Lung (tissue), 12 donors: ENCODE data around the gene THRAP3. TPM values are rescaled to one million over a fixed set of nuclear protein-coding genes. Genes with fewer than 3 reads are reported as not detected.

Experiments
- ATAC-seq: fragments of 200-7000 bp; cut with Tn5 transposase; one replicate; pipeline ENCODE4 v1.9.1; 2020; ENCODE audit warnings: moderate number of reproducible peaks; ENCODE audit not compliant: insufficient read depth, low FRiP score
- DNase-seq, 3 donors: peaks; one replicate each; pipeline ENCODE4 v3.0.0-alpha.2; 2013 to 2017
- H3K27ac ChIP-seq, 2 donors: one replicate each; pipeline ENCODE4 v1.5.1; 2013; ENCODE audit warnings: mild to moderate bottlenecking in 2 of 2, moderate library complexity in 2 of 2, control low read depth in 1 of 2, inconsistent platforms in 1 of 2, low read depth in 1 of 2, low read length in 1 of 2
- H3K27me3 ChIP-seq, 3 donors: one replicate each; pipeline ENCODE4 v1.5.1; 2013; ENCODE audit warnings: low read length in 2 of 3; ENCODE audit not compliant: control insufficient read depth in 3 of 3, insufficient read depth in 3 of 3
- H3K36me3 ChIP-seq, 4 donors: one replicate each; pipeline ENCODE4 v1.5.1; 2013; ENCODE audit warnings: low read length in 4 of 4, mild to moderate bottlenecking in 1 of 4, moderate library complexity in 1 of 4; ENCODE audit not compliant: control insufficient read depth in 4 of 4, insufficient read depth in 4 of 4
- H3K4me1 ChIP-seq, 5 donors: one replicate each; pipeline ENCODE4 v1.5.1; 2013; ENCODE audit warnings: low read length in 5 of 5, mild to moderate bottlenecking in 2 of 5, moderate library complexity in 1 of 5; ENCODE audit not compliant: control insufficient read depth in 5 of 5, insufficient read depth in 5 of 5
- H3K4me3 ChIP-seq: one replicate; pipeline ENCODE4 v1.5.1; 2013; ENCODE audit warnings: mild to moderate bottlenecking, control low read depth, moderate library complexity
- H3K9ac ChIP-seq, 2 donors: one replicate each; pipeline ENCODE4 v1.5.1; 2013; ENCODE audit warnings: low read length in 2 of 2, control low read depth in 1 of 2; ENCODE audit not compliant: insufficient read depth in 1 of 2
- H3K9me3 ChIP-seq, 4 donors: one replicate each; pipeline ENCODE4 v1.5.1; 2013; ENCODE audit warnings: low read length in 3 of 4, mild to moderate bottlenecking in 1 of 4, moderate library complexity in 1 of 4; ENCODE audit not compliant: control insufficient read depth in 4 of 4, insufficient read depth in 3 of 4
- WGBS, 2 donors: extraction: QIAGEN DNeasy Blood & Tissue Kit; methylation state at CpG; one replicate each; pipeline ENCODE4 v1.1.7; 2013; 5-methylcytosine and 5-hydroxymethylcytosine counted together
- polyA plus RNA-seq, 2 donors: library from polyadenylated mRNA; stranded (reverse); fragments of 200-250 nt; gene quantifications; one replicate each; pipeline ENCODE4 v1.2.1, GENCODE V29; 2013
- total RNA-seq, 2 donors: library from RNA; depleted of rRNA in 1 of 2; stranded (reverse); fragments of >200 nt in 1 of 2; gene quantifications; one replicate each; pipeline ENCODE4 v1.2.1, GENCODE V29; 2014 to 2021
- TF ChIP-seq, protein P1 (sequence below): IDR thresholded peaks from 2 replicates; pipeline ENCODE4 v1.5.1; 2012; ENCODE audit warnings: mild to moderate bottlenecking; ENCODE audit errors: control extremely low read depth, extremely low read depth
- donor health status: control.
- donor health status: control.
- donor health status: Bipolar disorder and iron deficiency.
- donor health status: healthy.
- donor health status: DM: yes; HTN: yes; CAD: no.

The THRAP3 gene
- total and polyA plus RNA-seq, 4 donors, result 25.1 to 92.9 (median 67.3) TPM

DNA sequence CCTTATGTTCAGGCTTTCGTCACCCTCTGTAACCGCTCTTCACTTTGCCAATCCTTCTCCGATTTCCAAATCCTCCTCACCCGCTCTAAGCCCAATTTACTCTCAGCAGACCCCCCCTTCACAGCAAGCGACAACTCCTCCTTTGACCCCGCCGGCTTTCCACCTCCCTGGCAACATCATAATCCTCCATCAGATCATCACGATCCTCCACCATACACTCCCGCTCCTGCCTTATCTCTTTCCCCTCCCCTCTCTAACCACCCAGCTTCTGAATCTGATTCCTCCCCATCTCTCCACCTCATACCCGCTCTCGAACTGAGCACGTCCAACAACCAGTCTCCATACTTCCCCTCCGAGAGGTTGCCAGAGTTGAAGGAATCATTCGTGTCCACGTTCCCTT lies 106.7 kb downstream of the THRAP3 start:
- Histone ChIP-seq H3K27me3 (no peaks in the 10 kb centered on the region), H3K9ac (no peak overlapping the region), H3K36me3 (no peaks in the 10 kb centered on the region), H3K27ac (no peak overlapping the region), H3K4me3 (no peak overlapping the region), H3K9me3 (no peaks in the 10 kb centered on the region), H3K4me1 (peaks cover 0 to 8% (median 5%) of the 10 kb centered on the region in 5 donors)
- TF ChIP-seq, protein P1, sequence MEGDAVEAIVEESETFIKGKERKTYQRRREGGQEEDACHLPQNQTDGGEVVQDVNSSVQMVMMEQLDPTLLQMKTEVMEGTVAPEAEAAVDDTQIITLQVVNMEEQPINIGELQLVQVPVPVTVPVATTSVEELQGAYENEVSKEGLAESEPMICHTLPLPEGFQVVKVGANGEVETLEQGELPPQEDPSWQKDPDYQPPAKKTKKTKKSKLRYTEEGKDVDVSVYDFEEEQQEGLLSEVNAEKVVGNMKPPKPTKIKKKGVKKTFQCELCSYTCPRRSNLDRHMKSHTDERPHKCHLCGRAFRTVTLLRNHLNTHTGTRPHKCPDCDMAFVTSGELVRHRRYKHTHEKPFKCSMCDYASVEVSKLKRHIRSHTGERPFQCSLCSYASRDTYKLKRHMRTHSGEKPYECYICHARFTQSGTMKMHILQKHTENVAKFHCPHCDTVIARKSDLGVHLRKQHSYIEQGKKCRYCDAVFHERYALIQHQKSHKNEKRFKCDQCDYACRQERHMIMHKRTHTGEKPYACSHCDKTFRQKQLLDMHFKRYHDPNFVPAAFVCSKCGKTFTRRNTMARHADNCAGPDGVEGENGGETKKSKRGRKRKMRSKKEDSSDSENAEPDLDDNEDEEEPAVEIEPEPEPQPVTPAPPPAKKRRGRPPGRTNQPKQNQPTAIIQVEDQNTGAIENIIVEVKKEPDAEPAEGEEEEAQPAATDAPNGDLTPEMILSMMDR, result no peak
- ATAC-seq, result no peak
- no peak for DNase-seq
- WGBS, 2 donors, result 88 to 91% methylated on average over 15 of the region's 15 CpGs

- no peaks in the 10 kb centered on the region for H3K9me3 ChIP-seq
- peaks cover 0 to 8% (median 0%) of the 10 kb centered on the region in 5 donors for H3K4me1 ChIP-seq
- ATAC-seq, result no peak
- no peak overlapping the region for H3K9ac ChIP-seq
- TF ChIP-seq, protein P1, result no peak
- no peak for DNase-seq
- no peak overlapping the region for H3K4me3 ChIP-seq
- H3K27ac ChIP-seq, result peak overlapping the region in 1 of 2 donors; percentile 8
- peaks cover 0 to 22% (median 0%) of the 10 kb centered on the region in 4 donors for H3K36me3 ChIP-seq
- WGBS, 2 donors, result 75 to 85% methylated on average over 6 of the region's 6 CpGs
- H3K27me3 ChIP-seq, result no peaks in the 10 kb centered on the region
These were observed 113.6 kb downstream of the THRAP3 start for GRCh38 chr1:36337830-36338229.

- no peak overlapping the region for H3K9ac ChIP-seq
- TF ChIP-seq, protein P1, result no peak
- 55 to 59% methylated on average over 7 of the region's 7 CpGs for WGBS, 2 donors
- H3K27me3 ChIP-seq, result no peaks in the 10 kb centered on the region
- H3K4me3 ChIP-seq, result no peak overlapping the region
- H3K9me3 ChIP-seq, result no peaks in the 10 kb centered on the region
- H3K36me3 ChIP-seq, result peaks cover 0 to 35% (median 2%) of the 10 kb centered on the region in 4 donors
- ATAC-seq (no peak), DNase-seq (no peak)
- peaks cover 0 to 8% (median 0%) of the 10 kb centered on the region in 5 donors for H3K4me1 ChIP-seq
- H3K27ac ChIP-seq, result no peak overlapping the region
These were observed 115.0 kb downstream of the THRAP3 start for GRCh38 chr1:36339215-36339614.

DNA sequence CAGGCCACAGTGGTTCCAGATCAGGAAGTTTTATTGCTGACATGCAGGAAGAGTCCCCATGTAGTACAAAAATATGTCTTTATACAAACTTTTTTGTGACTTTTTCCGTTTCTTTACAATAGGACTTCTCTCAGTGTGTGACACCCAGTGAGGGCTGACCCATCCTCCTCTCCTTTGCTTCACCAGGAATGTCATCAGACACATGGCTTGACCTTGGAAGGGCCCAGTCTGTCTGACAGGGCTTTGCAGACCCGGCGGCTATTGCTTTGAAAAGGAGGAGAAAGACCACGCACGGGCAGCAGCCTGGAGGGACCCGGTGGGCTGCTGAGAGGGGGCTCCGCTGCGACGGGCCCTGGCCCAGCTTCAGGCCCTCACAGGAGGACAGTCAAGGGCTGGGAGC lies 115.4 kb downstream of the THRAP3 start:
- 84 to 89% methylated on average over 9 of the region's 9 CpGs for WGBS, 2 donors
- Histone ChIP-seq H3K27me3 (no peaks in the 10 kb centered on the region), H3K9me3 (no peaks in the 10 kb centered on the region), H3K9ac (no peak overlapping the region), H3K4me3 (no peak overlapping the region), H3K27ac (no peak overlapping the region), H3K4me1 (peaks cover 0 to 8% (median 0%) of the 10 kb centered on the region in 5 donors), H3K36me3 (peaks cover 0 to 39% (median 2%) of the 10 kb centered on the region in 4 donors)
- DNase-seq (no peak), ATAC-seq (no peak)
- TF ChIP-seq, protein P1, result no peak
